Mucosa of descending colon (tissue), 3 donors: ENCODE results near the gene MMP15. TPM values are rescaled to one million over a fixed set of nuclear protein-coding genes. Genes with fewer than 3 reads are reported as not detected.
A peak's percentile ranks its signal among the peaks of the same experiment; 100 is the strongest.
"Not testable (repeated sequence)": the region's sequence is repeated elsewhere in the genome, so short reads cannot be mapped to it uniquely, and the experiment has no call there.

Source experiments
- ATAC-seq: fragments of 200-7000 bp; cut with Tn5 transposase; one replicate; pipeline ENCODE4 v1.9.1; 2020; ENCODE audit warnings: mild to moderate bottlenecking, moderate library complexity
- DNase-seq, 3 donors: peaks; one replicate each; pipeline ENCODE4 v3.0.0-alpha.2; 2020
- H3K36me3 ChIP-seq: fragments of 200-600 bp; one replicate; pipeline ENCODE4 v1.8.0; 2021; ENCODE audit warnings: low read depth, mild to moderate bottlenecking
- H3K4me1 ChIP-seq: fragments of 200-600 bp; one replicate; pipeline ENCODE4 v1.8.0; 2021; ENCODE audit warnings: low read depth, mild to moderate bottlenecking
- H3K4me3 ChIP-seq: fragments of 200-600 bp; one replicate; pipeline ENCODE4 v1.8.0; 2021; ENCODE audit warnings: mild to moderate bottlenecking
- H3K9me3 ChIP-seq: fragments of 200-600 bp; one replicate; pipeline ENCODE4 v1.8.0; 2021; ENCODE audit warnings: mild to moderate bottlenecking
- CTCF ChIP-seq: fragments of 200-600 bp; IDR thresholded peaks from one replicate; pipeline ENCODE4 v1.8.0; 2022; ENCODE audit warnings: antibody characterized with exemption, mild to moderate bottlenecking
- intact Hi-C, 2 donors: fragments of 100-400 bp; cut with DNase I in 1 of 2; cut with micrococcal nuclease in 1 of 2; formaldehyde crosslinking; loops; one replicate each; pipeline versions ENCODE4 v1.11.0 to v1.11.1; 2022; cut with DNase I, micrococcal nuclease
- total RNA-seq, 3 donors: library from RNA; stranded (reverse); fragmentation: NEBNext Ultra II Directional in 2 of 3; extraction: Animal tissue kit (Norgen Biotek cat#: 25700) in 2 of 3; gene quantifications; one replicate each; pipeline versions ENCODE4 v1.2.1 to v1.2.4, GENCODE V29; 2021 to 2023
- donor health status: DM: no; HTN: no; CAD: no; lungs with moderate emphysema.
- donor health status: DM: no; HTN: no; CAD: no.
- donor health status: DM: no; HTN: yes; CAD: no.

The MMP15 gene
- total RNA-seq, 3 donors from 2014 or later, result 57.9 to 140 (median 96.5) TPM

GRCh38 chr16:57999971-58000705 is 25.4 kb upstream of the MMP15 start, which contains the start of gene ZNF319:
ZNF319 (minus strand) TSS chr16:58000672; CDS start chr16:57998265, 2,407 bp downstream.
- no peaks in the 10 kb centered on the region for H3K36me3 ChIP-seq
- H3K4me3 ChIP-seq, result peak within 1 kb of the TSS; percentile 46
- no peaks in the 10 kb centered on the region for H3K9me3 ChIP-seq
- peak in 2 of 3 donors; percentile 30 to 53 for DNase-seq
- H3K4me1 ChIP-seq, result peaks cover 11% of the 10 kb centered on the region
- peak; percentile 16 for ATAC-seq
- TF ChIP-seq CTCF, result no peak
- intact Hi-C loops, result loop anchor here (5.0 to 10.0 kb wide), 2 partner anchors 98 to 105 kb away; no protein-coding TSS in a partner anchor

GRCh38 chr16:58000706-58001676 is 24.6 kb upstream of the MMP15 start, which contains the start of gene USB1:
USB1 (plus strand) TSS chr16:58001407; CDS start chr16:58001484, 77 bp downstream.
- ATAC-seq (peak; percentile 93), DNase-seq (peak; percentile 88 to 92 (median 91))
- peaks cover 11% of the 10 kb centered on the region for H3K4me1 ChIP-seq
- no peaks in the 10 kb centered on the region for H3K36me3 ChIP-seq
- intact Hi-C loops, result loop anchor here (5.0 to 10.0 kb wide), 2 partner anchors 99 to 106 kb away; no protein-coding TSS in a partner anchor
- TF ChIP-seq CTCF, result peak; percentile 75
- H3K9me3 ChIP-seq, result no peaks in the 10 kb centered on the region
- peak within 1 kb of the TSS; percentile 46 for H3K4me3 ChIP-seq

- H3K4me3 ChIP-seq, result peak overlapping the region; percentile 46
- DNase-seq (no peak), ATAC-seq (no peak)
- peaks cover 11% of the 10 kb centered on the region for H3K4me1 ChIP-seq
- no peaks in the 10 kb centered on the region for H3K36me3 ChIP-seq
- intact Hi-C loops, result loop anchor here (5.0 to 10.0 kb wide), 2 partner anchors 100 to 107 kb away; no protein-coding TSS in a partner anchor
- TF ChIP-seq CTCF, result no peak
- no peaks in the 10 kb centered on the region for H3K9me3 ChIP-seq
Observed at GRCh38 chr16:58001781-58002415, 23.7 kb upstream of the MMP15 start.

- H3K9me3 ChIP-seq, result no peaks in the 10 kb centered on the region
- intact Hi-C loops, result loop anchor here (5.0 to 10.0 kb wide), 2 partner anchors 100 to 108 kb away; no protein-coding TSS in a partner anchor
- DNase-seq (no peak), ATAC-seq (no peak)
- H3K4me3 ChIP-seq, result no peak overlapping the region
- peaks cover 11% of the 10 kb centered on the region for H3K4me1 ChIP-seq
- no peak for TF ChIP-seq CTCF
- H3K36me3 ChIP-seq, result no peaks in the 10 kb centered on the region
Observed at GRCh38 chr16:58002416-58002800, 23.1 kb upstream of the MMP15 start.

GRCh38 chr16:58002936-58003335 is 22.6 kb upstream of the MMP15 start:
- Histone ChIP-seq H3K4me1 (peaks cover 11% of the 10 kb centered on the region), H3K36me3 (no peaks in the 10 kb centered on the region), H3K4me3 (no peak overlapping the region), H3K9me3 (no peaks in the 10 kb centered on the region)
- TF ChIP-seq CTCF, result no peak
- ATAC-seq (no peak), DNase-seq (no peak)
- intact Hi-C loops, result loop anchor here (5.0 to 10.0 kb wide), 2 partner anchors 101 to 108 kb away; no protein-coding TSS in a partner anchor

GRCh38 chr16:58004736-58005135 is 20.8 kb upstream of the MMP15 start:
- not testable (repeated sequence) for H3K4me1 ChIP-seq, H3K36me3 ChIP-seq, ATAC-seq, H3K4me3 ChIP-seq, DNase-seq, H3K9me3 ChIP-seq
- intact Hi-C loops, result loop anchor here (5.0 to 10.0 kb wide), 2 partner anchors 102 to 110 kb away; no protein-coding TSS in a partner anchor
